Suppressor macrophage treated with lipopolysaccharide for 4 hours (primary cell): ENCODE results near the gene ATF7IP2.
"Not testable (repeated sequence)": the region's sequence is repeated elsewhere in the genome, so short reads cannot be mapped to it uniquely, and the experiment has no call there.

Experiments
- DNase-seq: peaks from one replicate; pipeline ENCODE4 v3.0.0-alpha.2; 2020

The ATF7IP2 gene, protein sequence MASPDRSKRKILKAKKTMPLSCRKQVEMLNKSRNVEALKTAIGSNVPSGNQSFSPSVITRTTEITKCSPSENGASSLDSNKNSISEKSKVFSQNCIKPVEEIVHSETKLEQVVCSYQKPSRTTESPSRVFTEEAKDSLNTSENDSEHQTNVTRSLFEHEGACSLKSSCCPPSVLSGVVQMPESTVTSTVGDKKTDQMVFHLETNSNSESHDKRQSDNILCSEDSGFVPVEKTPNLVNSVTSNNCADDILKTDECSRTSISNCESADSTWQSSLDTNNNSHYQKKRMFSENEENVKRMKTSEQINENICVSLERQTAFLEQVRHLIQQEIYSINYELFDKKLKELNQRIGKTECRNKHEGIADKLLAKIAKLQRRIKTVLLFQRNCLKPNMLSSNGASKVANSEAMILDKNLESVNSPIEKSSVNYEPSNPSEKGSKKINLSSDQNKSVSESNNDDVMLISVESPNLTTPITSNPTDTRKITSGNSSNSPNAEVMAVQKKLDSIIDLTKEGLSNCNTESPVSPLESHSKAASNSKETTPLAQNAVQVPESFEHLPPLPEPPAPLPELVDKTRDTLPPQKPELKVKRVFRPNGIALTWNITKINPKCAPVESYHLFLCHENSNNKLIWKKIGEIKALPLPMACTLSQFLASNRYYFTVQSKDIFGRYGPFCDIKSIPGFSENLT

DNA sequence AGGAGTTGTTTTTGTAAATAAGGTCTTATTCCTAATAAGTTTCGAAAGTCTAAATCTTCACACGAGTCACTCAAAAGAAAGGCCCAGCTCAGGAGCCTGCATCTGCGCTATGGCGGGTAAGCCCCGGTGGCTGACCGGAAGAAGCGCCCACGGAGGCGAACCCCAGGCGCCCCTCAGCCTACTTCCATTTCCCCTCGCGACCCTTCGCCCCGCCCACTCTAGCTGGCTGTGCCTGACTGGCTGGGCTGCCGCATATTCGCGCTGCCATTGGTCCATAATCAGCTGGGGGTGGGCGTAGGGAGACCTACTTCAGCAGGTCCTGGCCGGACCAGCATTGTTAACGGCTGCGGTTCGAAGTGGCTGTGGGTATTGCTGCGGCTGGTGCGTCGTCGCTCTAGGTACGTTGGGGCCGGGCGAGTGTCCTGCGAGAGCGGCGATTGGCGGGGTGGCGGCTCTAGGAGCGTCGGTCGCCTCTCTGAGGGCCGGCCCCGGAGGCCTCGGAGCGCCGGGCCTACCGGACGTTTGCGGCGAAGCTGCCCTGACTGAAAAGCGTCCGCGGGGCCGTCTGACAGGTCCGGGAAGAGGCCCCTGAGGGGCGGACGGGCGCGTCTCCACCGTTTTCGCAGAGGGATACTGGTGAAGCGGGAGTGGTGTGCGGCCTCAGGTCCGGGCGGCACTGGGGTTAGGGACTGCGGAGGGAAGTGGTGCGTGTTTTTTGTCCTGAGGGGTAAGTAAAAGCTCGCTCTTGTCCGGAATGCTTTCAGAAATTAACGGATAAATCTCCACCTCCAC lies at the start of gene ATF7IP2:
Gene ATF7IP2, plus strand, starts transcription at position 337 of the 792 bp plus-strand sequence. CDS start 44,560 bp downstream, outside the sequence.
- peak; percentile 87 for DNase-seq

DNA sequence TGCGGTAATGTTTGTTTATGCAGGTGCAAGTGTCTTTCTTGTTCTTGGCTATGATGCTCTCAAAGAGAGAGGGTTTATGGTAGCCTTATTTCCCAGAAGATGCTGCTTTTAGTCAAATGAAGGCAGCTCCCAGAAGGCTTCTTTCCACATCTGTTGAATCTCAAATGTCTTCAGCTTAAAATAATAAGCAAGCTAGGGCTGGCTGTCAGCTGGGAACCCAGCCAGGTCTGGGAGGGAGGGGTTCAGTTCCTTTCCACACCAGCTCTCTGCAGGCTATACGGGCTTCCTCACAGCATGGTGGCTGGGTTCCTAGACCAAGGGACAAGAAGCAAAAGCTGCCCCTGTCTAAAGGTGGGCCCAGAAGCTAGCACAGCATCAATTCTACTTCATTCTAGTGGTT lies 47.4 kb upstream of the ATF7IP2 start:
- DNase-seq = no peak

DNA sequence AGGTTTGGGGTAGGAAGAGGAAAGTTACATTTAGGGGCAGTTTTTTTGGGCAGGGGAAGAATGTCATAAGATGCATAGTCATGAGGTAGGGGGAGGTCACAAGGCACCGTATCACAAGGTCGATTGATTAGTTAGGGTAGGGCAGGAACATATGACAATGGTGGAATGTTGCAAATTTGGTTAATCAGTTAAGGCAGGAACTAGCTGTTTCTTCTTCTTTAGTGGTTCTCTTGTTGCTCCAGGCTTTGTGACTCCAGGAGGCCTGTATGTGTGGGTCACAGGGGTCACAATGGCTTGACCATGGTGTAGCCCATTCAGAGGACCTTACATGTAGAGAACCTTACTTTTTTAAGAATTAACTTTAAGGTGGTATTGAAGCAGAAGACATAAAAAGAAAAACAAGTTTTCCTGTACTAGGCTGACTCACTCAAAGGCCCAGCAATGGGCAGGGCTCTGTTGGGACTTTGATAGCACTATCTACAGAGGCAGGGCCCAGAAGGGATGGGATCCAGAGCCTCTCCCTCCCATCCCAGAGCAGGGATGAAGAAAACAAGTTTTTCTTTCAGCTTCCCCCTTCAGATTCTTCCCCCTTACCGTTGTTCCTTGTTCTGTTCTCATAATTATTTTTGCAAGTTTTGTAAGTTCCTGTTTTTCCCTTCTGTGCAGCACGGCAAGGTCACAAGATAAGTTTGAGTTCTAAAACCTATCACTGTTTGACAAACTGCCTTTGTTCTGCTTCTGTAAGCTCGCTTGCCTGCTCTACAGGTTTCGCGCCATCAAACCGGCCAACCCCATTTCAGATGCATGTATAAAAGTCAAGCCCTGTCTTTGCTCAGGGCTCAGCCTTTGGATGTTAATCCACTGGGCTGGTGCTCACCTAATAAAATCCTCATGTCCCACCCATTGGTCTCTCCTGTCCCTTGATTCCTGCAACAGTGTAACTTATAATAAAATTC lies 45.8 kb upstream of the ATF7IP2 start:
- peak; percentile 29 for DNase-seq

DNA sequence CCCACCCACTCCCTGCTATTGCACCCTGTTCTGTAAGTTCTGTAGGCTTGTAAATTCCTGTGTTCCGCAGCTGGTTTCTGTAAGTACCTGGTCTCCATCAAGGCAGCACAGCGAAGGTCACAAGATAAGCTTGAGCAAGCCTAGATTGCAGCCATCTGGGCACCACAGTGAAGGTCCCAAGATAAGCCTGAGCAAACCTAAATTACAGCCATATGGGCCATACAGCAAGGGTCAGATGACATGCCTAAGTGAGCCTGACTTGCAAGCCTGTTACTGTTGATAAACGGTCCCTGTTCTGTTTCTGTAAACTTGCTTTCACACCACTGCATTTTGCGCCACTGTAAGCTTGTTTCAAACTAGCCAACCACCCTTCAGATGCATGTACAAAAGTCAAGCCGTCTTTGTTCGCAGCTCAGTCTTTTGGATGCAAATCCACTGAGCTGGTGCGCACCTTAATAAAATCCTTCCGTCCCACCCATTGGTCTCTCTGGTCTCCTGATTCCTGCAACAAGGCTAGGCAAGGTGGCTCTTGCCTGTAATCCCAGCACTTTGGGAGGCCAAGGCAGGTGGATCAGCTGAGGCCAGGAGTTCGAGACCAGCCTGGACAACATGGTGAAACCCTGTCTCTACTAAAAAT lies 42.6 kb upstream of the ATF7IP2 start:
- DNase-seq = no peak

DNA sequence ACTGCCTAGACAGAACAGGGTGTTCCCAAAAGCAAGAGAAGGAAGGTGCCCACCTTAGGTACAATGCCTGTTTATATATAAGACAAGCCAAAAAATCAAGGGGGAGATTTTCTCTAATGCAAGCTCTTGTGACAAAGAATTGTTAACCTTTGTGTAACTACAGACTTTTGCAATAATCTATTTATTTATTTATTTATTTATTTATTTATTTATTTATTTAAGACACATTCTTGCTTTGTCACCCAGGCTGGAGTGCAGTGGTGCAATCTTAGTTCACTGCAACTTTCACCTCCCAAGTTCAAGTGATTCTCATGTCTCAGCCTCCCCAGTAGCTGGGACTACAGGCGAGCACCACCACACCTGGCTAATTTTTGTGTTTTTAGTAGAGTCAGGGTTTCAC lies 41.2 kb upstream of the ATF7IP2 start:
- DNase-seq = not testable (repeated sequence)

DNA sequence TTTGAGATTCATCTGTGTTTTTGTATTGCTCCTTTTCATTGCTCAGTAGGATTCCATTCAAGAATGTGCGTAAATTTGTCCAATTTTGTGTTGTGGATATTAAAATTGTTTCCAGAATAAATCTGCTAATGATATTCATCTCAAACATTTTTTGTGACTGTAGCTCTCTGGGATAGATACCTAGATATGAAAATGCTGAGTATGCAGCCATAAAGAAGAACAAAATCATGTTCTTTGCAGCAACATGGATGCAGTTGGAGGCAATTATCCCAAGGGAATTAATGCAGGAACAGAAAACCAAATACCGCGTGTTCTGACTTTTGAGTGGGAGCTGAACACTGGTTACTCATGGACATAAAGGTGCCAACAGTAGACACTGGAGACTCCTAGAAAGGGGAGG lies 40.2 kb upstream of the ATF7IP2 start:
- DNase-seq = no peak

DNA sequence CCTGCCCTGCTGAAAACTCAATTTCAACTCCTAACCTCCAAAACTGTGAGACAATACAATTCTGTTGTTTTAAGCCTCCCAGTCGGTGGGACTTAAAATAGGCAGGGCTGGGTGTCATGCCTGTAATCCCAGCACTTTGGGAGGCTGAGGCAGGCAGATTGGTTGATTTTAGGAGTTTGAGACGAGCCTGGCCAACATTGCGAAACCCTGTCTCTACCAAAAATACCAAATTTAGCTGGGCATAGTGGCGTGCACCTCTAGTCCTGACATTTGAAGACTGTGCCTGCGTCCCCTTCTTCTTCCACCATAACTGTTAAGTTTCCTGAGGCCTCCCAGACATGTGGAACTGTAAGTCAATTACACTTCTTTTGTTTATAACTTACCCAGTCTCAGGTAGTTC lies 36.0 kb upstream of the ATF7IP2 start:
- DNase-seq = no peak

DNA sequence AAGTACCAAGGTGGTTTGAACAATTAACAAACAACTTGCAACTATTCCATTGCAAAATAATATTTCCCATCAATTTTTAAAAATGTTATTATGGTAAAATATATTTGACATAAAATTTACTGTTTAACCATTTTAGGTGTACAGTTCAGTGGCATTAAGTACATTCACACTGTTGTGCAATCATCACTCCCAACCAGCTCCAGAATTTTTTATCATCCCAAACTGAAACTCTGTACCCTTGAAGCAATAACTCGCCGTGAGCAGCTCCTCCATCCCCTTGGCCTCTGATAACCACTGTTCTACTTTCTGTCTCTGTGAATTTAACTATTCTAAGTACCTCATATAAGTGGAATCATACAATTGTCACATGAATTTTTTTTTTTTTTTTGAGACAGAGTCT lies 33.6 kb upstream of the ATF7IP2 start:
- DNase-seq = no peak

DNA sequence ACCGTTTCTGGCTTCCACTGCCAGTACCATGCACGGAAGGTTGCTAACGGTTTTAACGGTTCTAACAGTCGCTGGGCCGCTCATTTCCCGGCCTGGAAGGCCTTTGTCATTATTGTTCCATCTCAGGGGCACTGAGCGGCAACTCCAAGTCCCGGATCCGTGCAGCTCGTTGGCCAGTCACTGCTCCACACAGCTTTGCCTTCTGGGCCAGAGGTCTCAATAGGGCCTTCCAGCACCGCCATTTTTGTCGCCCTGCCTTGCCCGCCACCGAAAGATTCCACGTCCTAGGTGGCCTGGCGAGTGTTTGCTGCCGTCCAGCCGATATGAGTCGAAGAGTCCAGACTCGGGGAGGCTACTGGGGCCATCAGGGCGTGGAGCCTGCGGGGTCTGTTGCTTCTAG lies 30.3 kb upstream of the ATF7IP2 start:
- no peak for DNase-seq

DNA sequence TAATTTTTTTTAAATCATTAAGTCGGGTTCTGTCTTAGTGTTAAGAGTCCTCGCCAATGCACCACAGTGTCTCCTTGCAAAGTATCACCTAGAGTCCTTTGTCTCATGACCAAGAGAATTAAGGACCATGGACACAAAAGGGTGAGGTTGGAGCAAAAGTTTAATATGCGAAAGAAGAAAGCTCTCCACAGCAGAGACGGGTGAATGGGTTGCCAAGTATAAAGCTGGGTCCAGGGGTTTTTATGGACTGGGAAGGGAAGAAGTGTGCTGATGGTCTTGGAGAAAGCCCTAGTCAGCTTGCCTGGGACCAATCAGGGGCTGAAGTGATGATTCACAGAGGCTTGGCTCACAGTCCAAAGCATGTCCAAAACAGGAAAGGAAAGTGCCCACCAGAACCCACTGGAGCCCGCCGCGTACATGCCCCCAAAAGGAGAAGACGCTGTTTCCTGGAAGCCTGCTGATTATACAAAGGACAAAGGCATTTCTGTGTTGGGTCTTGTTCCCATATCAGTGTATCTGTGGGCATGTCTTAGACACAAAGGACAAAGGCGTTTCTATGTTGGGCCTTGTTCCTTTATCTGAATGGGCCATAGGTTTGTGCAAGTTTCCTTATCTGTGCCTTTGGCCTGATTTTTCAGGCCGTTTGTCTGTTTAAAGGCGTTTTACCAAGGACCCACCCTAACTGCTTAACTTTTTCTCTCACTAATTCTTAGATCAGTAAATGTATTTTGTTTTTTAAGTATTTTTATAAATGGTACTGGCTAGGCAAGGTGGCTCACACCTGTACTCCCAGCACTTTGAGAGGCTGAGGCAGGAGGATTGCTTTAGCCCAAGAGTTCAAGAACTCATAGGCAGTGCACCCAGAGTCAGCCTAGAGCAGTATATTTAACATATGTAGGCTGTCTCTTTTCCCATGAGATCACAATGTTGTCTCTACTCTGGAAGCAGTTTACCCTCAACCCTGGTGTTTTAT lies 28.7 kb upstream of the ATF7IP2 start:
- no peak for DNase-seq

DNA sequence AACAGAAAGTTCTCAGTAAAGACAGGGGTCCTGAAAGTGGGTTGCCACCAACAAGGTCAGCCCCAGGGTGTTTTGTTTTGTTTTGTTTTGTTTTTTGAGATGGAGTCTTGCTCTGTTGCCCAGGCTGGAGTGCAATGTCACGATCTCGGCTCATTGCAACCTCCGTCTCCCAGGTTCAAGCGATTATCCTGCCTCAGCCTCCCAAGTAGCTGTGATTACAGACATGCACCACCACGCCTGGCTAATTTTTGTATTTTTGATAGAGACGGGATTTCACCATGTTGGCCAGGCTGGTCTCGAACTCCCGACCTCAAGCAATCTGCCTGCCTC lies 24.1 kb upstream of the ATF7IP2 start:
- DNase-seq = not testable (repeated sequence)

DNA sequence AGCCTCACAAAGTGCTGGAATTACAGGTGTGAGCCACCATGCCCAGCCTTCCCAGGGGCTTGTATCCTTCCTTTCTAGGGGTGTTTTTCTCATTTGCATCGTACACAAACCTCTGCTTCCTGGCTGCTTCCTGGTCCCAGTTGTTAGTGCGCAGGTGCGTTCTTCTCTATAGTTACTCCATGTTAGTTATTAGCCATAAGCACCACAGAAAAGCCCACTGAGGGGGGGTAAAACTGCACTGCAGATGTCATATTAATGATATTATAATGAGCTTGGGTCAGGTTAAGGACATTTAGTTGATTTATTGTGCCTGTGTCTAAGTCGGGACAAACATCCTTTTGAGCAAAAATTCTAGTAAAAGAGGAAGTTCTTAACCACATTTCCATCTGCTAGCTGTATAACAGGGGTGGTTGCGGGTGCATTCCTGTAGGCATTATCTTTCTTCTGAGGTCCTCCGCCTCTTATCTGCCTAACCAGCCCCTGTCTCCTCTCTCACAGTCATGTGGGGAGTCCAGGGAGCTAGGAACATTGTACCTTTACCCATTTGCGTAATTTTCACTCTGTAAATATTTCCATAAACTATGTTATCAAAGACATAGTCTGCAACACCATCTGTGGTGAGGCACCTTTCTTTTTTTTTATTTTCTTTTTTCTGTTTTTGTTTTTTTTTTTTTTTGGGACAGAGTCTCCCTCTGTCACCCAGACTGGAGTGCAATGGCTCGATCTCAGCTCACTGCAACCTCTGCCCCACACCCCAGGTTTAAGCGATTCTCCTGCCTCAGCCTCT lies 23.6 kb upstream of the ATF7IP2 start:
- no peak for DNase-seq

DNA sequence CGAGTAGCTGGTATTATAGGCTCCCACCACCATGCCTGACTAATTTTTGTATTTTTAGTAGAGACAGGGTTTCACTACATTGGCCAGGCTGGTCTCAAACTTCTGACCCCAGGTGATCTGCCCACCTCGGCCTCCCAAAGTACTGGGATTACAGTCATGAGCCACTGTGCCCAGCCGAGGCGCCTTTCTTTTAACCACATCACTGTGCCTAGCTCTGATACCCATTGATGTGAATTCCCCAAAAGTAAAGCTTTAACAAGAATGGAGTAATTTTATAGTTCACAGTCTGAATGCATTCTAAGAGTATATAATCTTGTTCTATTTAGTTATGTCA lies 23.0 kb upstream of the ATF7IP2 start:
- DNase-seq = not testable (repeated sequence)

DNA sequence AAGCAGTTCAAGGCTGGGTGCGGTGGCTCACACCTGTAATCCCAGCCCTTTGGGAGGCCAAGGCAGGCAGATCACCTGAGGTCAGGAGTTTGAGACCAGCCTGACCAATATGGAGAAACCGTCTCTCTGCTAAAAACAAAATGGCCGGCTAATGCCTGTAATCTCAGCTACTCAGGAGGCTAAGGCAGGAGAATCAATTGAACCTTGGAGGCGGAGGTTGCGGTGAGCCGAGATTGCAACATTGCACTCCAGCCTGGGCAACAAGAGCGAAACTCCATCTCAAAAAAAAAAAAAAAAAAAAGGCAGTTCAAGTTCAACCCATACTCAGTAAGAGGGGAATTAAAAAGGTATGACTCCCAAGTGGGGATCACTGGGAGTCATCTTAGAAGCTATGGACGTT lies 19.2 kb upstream of the ATF7IP2 start:
- DNase-seq = not testable (repeated sequence)

DNA sequence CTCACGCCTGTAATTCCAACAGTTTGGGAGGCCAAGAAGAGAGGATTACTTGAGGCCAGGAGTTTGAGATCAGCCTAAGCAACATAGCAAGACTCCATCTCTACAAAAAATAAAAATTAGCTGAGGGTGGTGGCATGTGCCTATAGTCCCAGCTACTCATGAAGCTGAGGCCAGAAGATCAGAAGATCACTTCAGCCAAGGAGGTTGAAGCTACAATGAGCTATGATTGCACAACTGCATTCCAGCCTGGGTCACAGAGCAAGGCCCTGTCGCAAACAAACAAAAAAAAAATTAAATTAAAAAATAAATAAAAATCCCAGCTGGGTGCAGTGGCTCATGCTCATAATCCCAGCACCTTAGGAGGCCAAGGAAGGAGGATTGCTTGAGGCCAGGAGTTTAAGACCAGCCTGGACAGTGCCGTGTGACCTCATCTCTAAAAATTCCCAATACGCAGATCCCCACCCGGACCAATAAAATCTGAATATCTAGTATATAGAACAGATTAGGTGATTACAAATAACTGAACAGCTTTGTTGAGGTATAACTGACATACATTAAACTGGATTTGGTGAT lies 18.2 kb upstream of the ATF7IP2 start:
- DNase-seq = no peak

DNA sequence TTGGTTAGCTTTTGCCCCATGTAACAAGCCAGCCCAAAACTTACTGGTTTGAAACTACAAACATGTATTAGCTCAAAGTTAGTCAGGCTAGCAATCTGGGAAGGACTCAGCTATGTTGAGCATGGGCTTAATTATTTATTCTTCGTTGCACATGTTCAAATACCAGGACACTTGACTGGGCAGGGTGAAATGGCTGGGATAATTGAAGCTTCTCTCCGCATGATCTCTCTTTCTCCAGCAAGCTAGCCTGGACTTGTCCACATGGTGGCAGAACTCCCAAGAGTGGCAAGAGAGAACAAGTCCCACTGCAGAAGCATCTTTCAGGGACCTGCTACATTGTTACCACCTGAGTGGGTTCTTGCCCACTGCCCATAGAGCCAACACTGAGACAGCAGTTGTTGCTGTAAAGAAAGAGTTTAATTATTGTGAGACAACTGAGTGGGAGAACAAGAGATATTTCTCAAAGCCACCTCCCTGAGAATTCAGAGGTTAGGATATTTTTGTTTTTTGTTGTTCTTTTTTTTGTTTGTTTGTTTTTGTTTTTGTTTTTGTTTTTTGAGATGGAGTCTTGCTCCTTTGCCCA lies 16.8 kb upstream of the ATF7IP2 start:
- no peak for DNase-seq

DNA sequence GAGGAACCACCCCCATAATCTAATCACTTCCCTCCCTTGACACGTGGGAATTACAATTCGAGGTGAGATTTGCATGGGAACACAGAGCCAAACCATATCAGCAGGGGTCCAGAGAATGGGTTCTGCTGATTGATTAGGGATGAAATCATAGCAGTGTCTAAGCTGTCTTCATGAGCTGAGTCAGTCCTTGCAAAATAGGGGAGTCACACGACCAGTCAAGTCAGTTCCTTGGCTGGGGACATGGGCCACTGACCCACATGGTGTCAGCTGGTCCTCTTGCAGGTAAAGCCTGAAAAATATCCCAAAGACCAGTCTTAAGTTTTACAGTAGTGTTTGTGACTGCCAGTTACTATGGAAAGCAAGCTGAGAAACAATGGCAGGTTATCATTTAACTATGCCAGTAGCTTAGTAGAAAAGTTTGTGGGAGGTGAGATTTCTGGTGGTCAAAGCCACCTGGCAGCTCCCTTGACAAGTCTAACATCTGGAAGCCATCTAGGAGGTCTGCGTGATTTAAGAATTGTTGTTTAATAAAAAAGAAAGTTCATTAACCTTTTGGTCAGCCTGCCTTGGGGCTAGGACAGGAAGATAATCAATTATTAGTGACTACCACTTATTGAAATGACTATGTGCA lies 15.7 kb upstream of the ATF7IP2 start:
- DNase-seq = no peak

DNA sequence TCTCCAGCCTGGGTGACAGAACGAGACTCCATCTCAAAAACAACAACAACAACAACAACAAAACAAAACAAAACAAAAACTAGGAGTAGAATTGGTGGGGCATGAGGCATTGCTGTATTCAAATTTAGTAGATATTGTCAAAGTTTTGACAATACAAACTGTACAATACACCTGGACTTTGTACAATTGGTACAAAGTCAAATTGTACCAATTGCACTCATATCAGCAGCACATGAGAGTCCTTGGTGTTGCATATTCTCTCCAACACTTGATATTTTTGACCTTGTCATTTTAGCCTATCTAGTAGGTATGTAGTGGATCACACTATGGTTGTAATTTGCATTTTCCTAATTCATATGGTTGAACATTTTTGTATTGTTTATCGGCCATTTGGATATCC lies 14.3 kb upstream of the ATF7IP2 start:
- DNase-seq = no peak

DNA sequence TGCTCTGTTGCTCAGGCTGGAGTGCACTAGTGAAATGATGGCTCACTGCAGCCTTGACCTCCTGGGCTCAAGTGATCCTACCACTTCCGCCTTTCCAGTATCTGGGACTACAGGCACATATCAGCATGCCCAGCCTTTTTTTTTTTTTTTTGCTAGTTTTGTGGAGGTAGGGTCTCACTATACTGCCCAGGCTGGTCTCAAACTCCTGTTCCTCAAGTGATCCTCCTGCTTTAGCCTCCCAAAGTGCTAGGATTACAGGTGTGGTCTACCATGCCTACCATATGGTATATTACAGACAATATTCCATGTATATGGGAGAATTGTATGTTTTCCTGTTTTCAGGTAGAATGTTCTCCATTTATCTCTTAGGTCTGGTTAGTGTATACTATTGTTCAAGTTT lies 12.3 kb upstream of the ATF7IP2 start:
- no peak for DNase-seq
